Type B pancreatic cell (in vitro differentiated cells): ENCODE results near the gene PARVA. TPM values are rescaled to one million over a fixed set of nuclear protein-coding genes. Genes with fewer than 3 reads are reported as not detected.

Experiments
- DNase-seq: peaks from one replicate; pipeline ENCODE4 v3.0.0; 2021; ENCODE audit warnings: mixed read lengths; ENCODE audit not compliant: unreplicated experiment; ENCODE audit errors: extremely low spot score
- H3K27ac Mint-ChIP-seq: 2 replicates; pipeline ENCODE4 v1.8.0; 2021; ENCODE audit warnings: mild to moderate bottlenecking, mixed read lengths
- H3K27me3 Mint-ChIP-seq: 2 replicates; pipeline ENCODE4 v1.8.0; 2021; ENCODE audit warnings: mixed read lengths
- H3K36me3 Mint-ChIP-seq: 2 replicates; pipeline ENCODE4 v1.8.0; 2021; ENCODE audit warnings: mixed read lengths
- H3K4me1 Mint-ChIP-seq: one replicate; pipeline ENCODE4 v1.8.0; 2021; ENCODE audit warnings: mixed read lengths; ENCODE audit not compliant: unreplicated experiment
- H3K4me3 Mint-ChIP-seq: 2 replicates; pipeline ENCODE4 v1.8.0; 2021; ENCODE audit warnings: mild to moderate bottlenecking, mixed read lengths
- H3K9me3 Mint-ChIP-seq: 2 replicates; pipeline ENCODE4 v1.8.0; 2021; ENCODE audit warnings: mixed read lengths
- CTCF ChIP-seq: fragments of 200-600 bp; sonication (generic); conservative IDR thresholded peaks from 2 replicates; pipeline ENCODE4 v1.5.0; 2021; ENCODE audit warnings: antibody characterized with exemption, mild to moderate bottlenecking
- total RNA-seq: library from RNA; stranded (reverse); gene quantifications from 2 replicates; pipeline ENCODE4 v1.2.1, GENCODE V29; 2021; ENCODE audit warnings: low replicate concordance

PARVA gene
- total RNA-seq, 1 donor from 2014 or later, result 49.4 TPM

GRCh38 chr11:12441231-12441861 lies 64.0 kb downstream of the PARVA start:
- Mint-ChIP-seq H3K4me1 (peaks cover 28% of the 10 kb centered on the region), H3K36me3 (peaks cover 28% of the 10 kb centered on the region), H3K9me3 (peaks cover 5% of the 10 kb centered on the region), H3K27me3 (no peaks in the 10 kb centered on the region), H3K4me3 (no peak overlapping the region), H3K27ac (no peak overlapping the region)
- TF ChIP-seq CTCF, result no peak
- DNase-seq, result no peak

GRCh38 chr11:12444601-12445000 lies 67.2 kb downstream of the PARVA start:
- peaks cover 32% of the 10 kb centered on the region for H3K4me1 Mint-ChIP-seq
- no peak overlapping the region for H3K4me3 Mint-ChIP-seq
- H3K36me3 Mint-ChIP-seq, result peaks cover 13% of the 10 kb centered on the region
- H3K9me3 Mint-ChIP-seq, result peaks cover 5% of the 10 kb centered on the region
- no peak for TF ChIP-seq CTCF
- H3K27ac Mint-ChIP-seq, result no peak overlapping the region
- DNase-seq, result no peak
- no peaks in the 10 kb centered on the region for H3K27me3 Mint-ChIP-seq

- no peak for TF ChIP-seq CTCF
- Mint-ChIP-seq H3K27ac (no peak overlapping the region), H3K4me3 (no peak overlapping the region), H3K9me3 (peaks cover 5% of the 10 kb centered on the region), H3K36me3 (peaks cover 9% of the 10 kb centered on the region), H3K4me1 (peaks cover 36% of the 10 kb centered on the region), H3K27me3 (no peaks in the 10 kb centered on the region)
- DNase-seq, result no peak
These were observed 67.6 kb downstream of the PARVA start for GRCh38 chr11:12445001-12445400.

GRCh38 chr11:12446863-12447262 lies 69.5 kb downstream of the PARVA start:
- H3K27me3 Mint-ChIP-seq, result no peaks in the 10 kb centered on the region
- no peak overlapping the region for H3K27ac Mint-ChIP-seq
- no peak for TF ChIP-seq CTCF
- H3K4me1 Mint-ChIP-seq, result peaks cover 25% of the 10 kb centered on the region
- H3K9me3 Mint-ChIP-seq, result no peaks in the 10 kb centered on the region
- H3K36me3 Mint-ChIP-seq, result peaks cover 9% of the 10 kb centered on the region
- H3K4me3 Mint-ChIP-seq, result no peak overlapping the region
- no peak for DNase-seq

GRCh38 chr11:12448131-12448939 lies 71.0 kb downstream of the PARVA start:
- peaks cover 29% of the 10 kb centered on the region for H3K4me1 Mint-ChIP-seq
- peaks cover 4% of the 10 kb centered on the region for H3K36me3 Mint-ChIP-seq
- H3K4me3 Mint-ChIP-seq, result no peak overlapping the region
- no peak for TF ChIP-seq CTCF
- no peaks in the 10 kb centered on the region for H3K27me3 Mint-ChIP-seq
- DNase-seq, result no peak
- H3K27ac Mint-ChIP-seq, result no peak overlapping the region
- H3K9me3 Mint-ChIP-seq, result no peaks in the 10 kb centered on the region
